Body of pancreas (tissue), 4 donors: ENCODE measurements around the gene SH2B3. TPM values are rescaled to one million over a fixed set of nuclear protein-coding genes. Genes with fewer than 3 reads are reported as not detected.

Experiments
- ATAC-seq: fragments of 150-250 bp; one replicate; pipeline ENCODE4 v1.9.1; 2016
- DNase-seq, 4 donors: peaks; one replicate each; pipeline ENCODE4 v3.0.0-alpha.2; 2019
- H3K27ac ChIP-seq, 4 donors: fragments of 200-600 bp; sonication (generic); 1 replicate in 3 of 4; 2 replicates in 1 of 4; pipeline versions ENCODE4 v1.5.1 to v1.6.1; 2016 to 2019; ENCODE audit warnings: mild to moderate bottlenecking in 1 of 4, mixed read lengths in 1 of 4, moderate library complexity in 1 of 4
- H3K27me3 ChIP-seq, 2 donors: fragments of 200-600 bp; sonication (generic); one replicate each; pipeline ENCODE4 v1.6.0; 2016; ENCODE audit warnings: mild to moderate bottlenecking in 1 of 2
- H3K36me3 ChIP-seq, 2 donors: fragments of 200-600 bp; sonication (generic); replicated peaks in 1 of 2; 2 replicates each; pipeline ENCODE4 v1.5.1; 2016; ENCODE audit warnings: low read depth in 2 of 2; ENCODE audit not compliant: insufficient read depth in 1 of 2
- H3K4me1 ChIP-seq: fragments of 200-600 bp; sonication (generic); one replicate; pipeline ENCODE4 v1.6.0; 2016
- H3K4me3 ChIP-seq, 2 donors: fragments of 200-600 bp; sonication (generic); 1 replicate in 1 of 2; 2 replicates in 1 of 2; pipeline ENCODE4 v1.5.1; 2016 to 2019
- H3K9me3 ChIP-seq, 3 donors: fragments of 200-600 bp; sonication (generic); 1 replicate in 2 of 3; 2 replicates in 1 of 3; pipeline ENCODE4 v1.5.1; 2016
- CTCF ChIP-seq, 7 experiments: fragments of 450-650 bp in 4 of 7; fragments of 200-600 bp in 3 of 7; sonication (generic) in 3 of 7; IDR thresholded peaks; one replicate each; pipeline ENCODE4 v1.5.1; 2016 to 2019; ENCODE audit warnings: antibody characterized with exemption in 7 of 7
- POLR2A ChIP-seq, 3 donors: fragments of 450-650 bp; IDR thresholded peaks; one replicate each; pipeline ENCODE4 v1.6.1; 2016; ENCODE audit warnings: antibody characterized with exemption in 3 of 3, mild to moderate bottlenecking in 2 of 3
- WGBS, 2 donors: methylation state at CpG; one replicate each; pipeline ENCODE4 v1.1.5; 2017; 5-methylcytosine and 5-hydroxymethylcytosine counted together
- intact Hi-C: fragments of 100-400 bp; cut with DNase I; formaldehyde crosslinking; loops from one replicate; pipeline ENCODE4 v1.15.1; 2023
- total RNA-seq, 2 donors: library from RNA; depleted of rRNA; stranded (reverse); fragments of >200 nt; gene quantifications; one replicate each; pipeline ENCODE4 v1.1.0, GENCODE V29; 2016

The SH2B3 gene
- total RNA-seq, 2 donors from 2014 or later: 23.1 to 41.9 TPM

GRCh38 chr12:111361073-111361716 lies 44.5 kb upstream of the SH2B3 start:
- no peaks in the 10 kb centered on the region for H3K36me3 ChIP-seq
- H3K4me1 ChIP-seq: peaks cover 58% of the 10 kb centered on the region
- 52 to 54% methylated on average over 12 to 13 of the region's 13 CpGs for WGBS, 2 donors
- peak overlapping the region; percentile 52 to 70 (median 68) for H3K27ac ChIP-seq
- H3K4me3 ChIP-seq: no peak overlapping the region
- TF ChIP-seq POLR2A (IDR thresholded peaks at IDR 0.05): no peak
- no peak for TF ChIP-seq CTCF (IDR thresholded peaks at IDR 0.05)
- intact Hi-C loops: no loop called here
- ATAC-seq: no peak
- H3K27me3 ChIP-seq: no peaks in the 10 kb centered on the region
- H3K9me3 ChIP-seq: no peaks in the 10 kb centered on the region
- DNase-seq: no peak

DNA sequence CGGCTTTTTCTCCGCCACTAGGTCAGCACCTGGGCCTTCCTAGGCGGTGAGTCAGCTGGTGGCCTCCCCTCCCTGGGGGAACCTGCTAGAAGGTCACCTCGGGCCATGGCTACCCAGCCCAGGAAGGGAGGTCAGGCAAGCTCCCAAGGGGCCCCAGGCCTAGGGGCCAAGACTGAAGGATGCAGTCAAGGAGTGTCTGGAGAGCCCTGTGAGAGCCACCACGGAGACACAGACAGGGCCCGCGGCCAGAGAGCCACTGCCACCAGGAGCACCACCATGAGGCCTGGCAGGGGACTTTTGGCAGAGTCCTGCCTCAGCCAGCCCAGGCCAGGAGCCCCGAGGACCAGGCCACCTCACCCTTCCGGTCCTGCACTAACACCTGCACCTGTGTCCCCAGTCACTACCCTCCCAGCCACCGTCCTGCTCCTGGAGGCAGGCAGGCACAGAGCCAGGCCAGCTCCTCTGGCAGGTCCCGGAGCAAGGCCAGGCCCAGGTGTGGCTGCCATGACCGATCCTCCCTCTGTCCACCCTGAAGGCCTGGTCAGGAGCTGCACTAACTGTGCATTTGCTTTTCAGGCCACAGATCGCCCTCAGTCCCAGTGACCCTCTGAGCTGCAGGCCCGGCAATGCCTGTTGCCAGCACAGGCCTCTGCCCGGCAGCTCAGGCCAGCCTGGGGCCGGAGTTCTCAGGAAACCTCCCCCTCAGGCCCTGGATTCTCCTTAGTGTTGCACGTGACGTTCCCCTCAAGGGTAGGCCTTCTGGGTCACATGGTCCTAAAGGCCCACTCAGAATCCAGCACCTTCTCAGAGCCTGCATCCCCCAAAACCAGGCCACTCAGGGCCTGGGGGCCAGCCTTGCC lies 43.8 kb upstream of the SH2B3 start:
- peak overlapping the region; percentile 52 to 70 (median 68) for H3K27ac ChIP-seq
- peak; percentile 78 to 94 (median 88) for DNase-seq

DNA sequence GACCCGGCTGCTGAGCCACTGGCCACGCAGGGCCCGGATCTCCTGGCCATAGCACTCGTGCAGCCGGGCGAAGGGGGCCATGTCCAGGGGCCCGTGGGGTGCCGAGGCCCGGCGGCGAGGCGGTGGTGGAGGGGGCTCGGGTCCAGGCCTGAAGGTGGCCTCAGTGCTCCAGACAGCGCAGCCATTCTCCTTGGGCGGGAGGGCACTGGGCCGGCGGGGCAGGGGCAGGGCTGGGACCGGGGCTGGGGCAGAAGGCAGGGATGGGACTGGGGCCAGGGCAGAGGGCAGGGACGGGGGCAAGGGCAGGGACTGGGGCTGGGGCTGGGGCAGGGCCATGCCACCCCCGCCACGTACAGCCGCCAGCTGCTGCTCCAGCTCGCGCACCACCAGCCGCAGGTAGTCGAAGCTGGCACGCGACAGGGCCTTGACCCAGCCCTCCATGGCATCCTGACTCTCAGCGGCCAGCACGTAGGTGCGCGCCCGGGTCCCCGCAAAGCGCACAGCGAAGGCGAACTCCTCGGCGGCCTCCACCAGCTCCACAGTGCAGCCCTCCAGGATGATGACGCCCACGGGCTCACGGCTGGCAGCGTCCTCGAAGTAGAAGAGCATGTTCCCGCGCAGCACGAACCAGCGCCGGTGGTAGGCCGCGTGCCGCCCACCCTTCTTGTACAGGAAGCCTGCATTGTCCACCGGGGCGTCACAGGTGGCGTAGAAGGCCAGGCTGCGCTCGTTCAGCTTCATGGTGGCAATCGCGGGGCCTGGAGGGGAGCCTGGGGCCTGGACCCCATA lies 42.8 kb upstream of the SH2B3 start:
- no peaks in the 10 kb centered on the region for H3K27me3 ChIP-seq
- no peak overlapping the region for H3K4me3 ChIP-seq
- WGBS, 2 donors: 91 to 100% methylated on average over 7 to 56 of the region's 59 CpGs
- no peak for TF ChIP-seq POLR2A (IDR thresholded peaks at IDR 0.05)
- no peak for TF ChIP-seq CTCF (IDR thresholded peaks at IDR 0.05)
- H3K9me3 ChIP-seq: no peaks in the 10 kb centered on the region
- H3K36me3 ChIP-seq: no peaks in the 10 kb centered on the region
- no peak for DNase-seq
- intact Hi-C loops: no loop called here
- H3K27ac ChIP-seq: peak overlapping the region; percentile 52 to 70 (median 68)
- ATAC-seq: no peak
- peaks cover 75% of the 10 kb centered on the region for H3K4me1 ChIP-seq

More for the DNA sequence above, 43.8 kb upstream of the SH2B3 start:
- H3K36me3 ChIP-seq: no peaks in the 10 kb centered on the region
- no peaks in the 10 kb centered on the region for H3K27me3 ChIP-seq
- H3K9me3 ChIP-seq: no peaks in the 10 kb centered on the region
- H3K4me3 ChIP-seq: no peak overlapping the region
- WGBS, 2 donors: 42 to 51% methylated on average over 4 to 18 of the region's 18 CpGs
- TF ChIP-seq POLR2A (IDR thresholded peaks at IDR 0.05) (no peak), CTCF (IDR thresholded peaks at IDR 0.05) (peak in 2 of 7 experiments; percentile 3 to 17)
- H3K4me1 ChIP-seq: peaks cover 66% of the 10 kb centered on the region
- intact Hi-C loops: no loop called here
- peak; percentile 66 for ATAC-seq

- no peak overlapping the region for H3K4me3 ChIP-seq
- H3K9me3 ChIP-seq: no peaks in the 10 kb centered on the region
- whole genome bisulfite sequencing, 2 donors: 70 to 75% methylated on average over 3 of the region's 3 CpGs
- TF ChIP-seq CTCF (IDR thresholded peaks at IDR 0.05) (no peak), POLR2A (IDR thresholded peaks at IDR 0.05) (no peak)
- H3K4me1 ChIP-seq: peaks cover 80% of the 10 kb centered on the region
- no peaks in the 10 kb centered on the region for H3K36me3 ChIP-seq
- no peaks in the 10 kb centered on the region for H3K27me3 ChIP-seq
- H3K27ac ChIP-seq: peak overlapping the region in 3 of 4 donors; percentile 27 to 43 (median 29)
- ATAC-seq (no peak), DNase-seq (peak; percentile 31 to 51 (median 41))
- intact Hi-C loops: no loop called here
These were observed 42.1 kb upstream of the SH2B3 start for GRCh38 chr12:111363578-111363977.
